Smooth muscle cell (in vitro differentiated cells): Measurements from ENCODE around the gene PAM. TPM values are rescaled to one million over a fixed set of nuclear protein-coding genes. Genes with fewer than 3 reads are reported as not detected.

Experiments used
- DNase-seq: peaks from one replicate; lab custom pipeline; 2025; ENCODE audit not compliant: unreplicated experiment; lab: John Stamatoyannopoulos, UW
- H2AFZ ChIP-seq: fragments of 200-600 bp; sonication (generic); 2 replicates; pipeline ENCODE4 v1.6.0; 2016; ENCODE audit warnings: antibody characterized with exemption, low read depth, mild to moderate bottlenecking
- H3F3A ChIP-seq: fragments of 200-600 bp; sonication (generic); 2 replicates; pipeline ENCODE4 v1.6.0; 2017; ENCODE audit warnings: antibody characterized with exemption, low read depth
- H3K27ac ChIP-seq: fragments of 200-600 bp; sonication (generic); 2 replicates; pipeline ENCODE4 v1.5.1; 2016; ENCODE audit warnings: low read depth, mild to moderate bottlenecking
- H3K27me3 ChIP-seq: fragments of 200-600 bp; sonication (generic); 2 replicates; pipeline ENCODE4 v1.6.1; 2016; ENCODE audit warnings: low read depth, mild to moderate bottlenecking
- H3K36me3 ChIP-seq: fragments of 200-600 bp; sonication (generic); 2 replicates; pipeline ENCODE4 v1.5.1; 2016; ENCODE audit warnings: low read depth
- H3K4me1 ChIP-seq: fragments of 200-600 bp; sonication (generic); 2 replicates; pipeline ENCODE4 v1.5.1; 2016; ENCODE audit warnings: low read depth
- H3K4me2 ChIP-seq: fragments of 200-600 bp; sonication (generic); 2 replicates; pipeline ENCODE4 v1.6.0; 2016; ENCODE audit warnings: mild to moderate bottlenecking
- H3K4me3 ChIP-seq: fragments of 200-600 bp; sonication (generic); 2 replicates; pipeline ENCODE4 v1.5.1; 2016; ENCODE audit warnings: mild to moderate bottlenecking
- H3K79me2 ChIP-seq: fragments of 200-600 bp; sonication (generic); 2 replicates; pipeline ENCODE4 v1.6.0; 2016; ENCODE audit warnings: low read depth, mild to moderate bottlenecking
- H3K9ac ChIP-seq: fragments of 200-600 bp; sonication (generic); 2 replicates; pipeline ENCODE4 v1.6.0; 2016; ENCODE audit warnings: low read depth
- H3K9me3 ChIP-seq: fragments of 200-600 bp; sonication (generic); replicated peaks from 2 replicates; pipeline ENCODE4 v1.5.1; 2016; ENCODE audit warnings: low read depth
- H4K20me1 ChIP-seq: fragments of 200-600 bp; sonication (generic); 2 replicates; pipeline ENCODE4 v1.6.0; 2016; ENCODE audit warnings: low read depth
- CTCF ChIP-seq: fragments of 200-600 bp; sonication (generic); IDR thresholded peaks from 2 replicates; pipeline ENCODE4 v1.5.1; 2017; ENCODE audit warnings: borderline replicate concordance, mild to moderate bottlenecking, antibody characterized with exemption; ENCODE audit not compliant: insufficient read depth, poor library complexity, severe bottlenecking
- WGBS: methylation state at CpG from one replicate; pipeline ENCODE4 v1.1.7; 2016; ENCODE audit warnings: low lambda C conversion rate; 5-methylcytosine and 5-hydroxymethylcytosine counted together
- polyA plus RNA-seq: library from polyadenylated mRNA; unstranded; fragments of >200 nt; fragmentation: Nextera tagmentation; extraction: Ambion mirVana; gene quantifications from 2 replicates; pipeline ENCODE4 v1.2.1, GENCODE V29; 2016
- total RNA-seq: library from RNA; depleted of rRNA; stranded (reverse); fragments of >200 nt; gene quantifications from 2 replicates; pipeline ENCODE4 v1.2.3, GENCODE V29; 2014

PAM gene
- total and polyA plus RNA-seq, 2 experiments from 2014 or later = 117 to 155 TPM

- Histone ChIP-seq H3K9ac (no peak overlapping the region), H3K4me1 (peaks cover 21% of the 10 kb centered on the region), H3K27ac (no peak overlapping the region), H4K20me1 (peaks cover 65% of the 10 kb centered on the region), H3K79me2 (peaks cover 13% of the 10 kb centered on the region), H3K36me3 (no peaks in the 10 kb centered on the region), H3K4me3 (no peak overlapping the region), H3F3A (no peaks in the 10 kb centered on the region), H2AFZ (no peak overlapping the region), H3K4me2 (no peak overlapping the region), H3K27me3 (no peaks in the 10 kb centered on the region), H3K9me3 (no peaks in the 10 kb centered on the region)
- TF ChIP-seq CTCF = no peak
- no peak for DNase-seq
Measured at GRCh38 chr5:102790748-102791147, 35.6 kb downstream of the PAM start.

DNA sequence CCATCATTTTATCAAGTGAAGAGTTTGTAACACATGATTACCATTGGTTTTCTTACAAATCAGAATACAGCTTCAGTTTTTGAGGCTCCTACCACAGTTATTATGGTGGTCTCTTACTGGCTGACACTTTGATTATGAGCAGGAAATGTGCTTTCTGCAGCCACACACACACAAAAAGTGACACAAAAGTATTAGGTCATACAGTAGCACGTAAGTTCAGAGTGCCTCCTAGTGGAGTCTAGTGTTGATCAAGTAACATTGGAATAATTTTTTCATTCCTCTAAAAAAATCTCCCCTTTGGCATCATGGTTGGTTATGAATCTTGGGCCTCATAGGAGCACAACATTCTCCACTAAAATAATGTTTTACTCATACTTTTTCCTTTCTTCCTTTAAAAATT lies 37.6 kb downstream of the PAM start:
- Histone ChIP-seq H3K79me2 (peaks cover 13% of the 10 kb centered on the region), H3K27me3 (no peaks in the 10 kb centered on the region), H2AFZ (no peak overlapping the region), H3F3A (no peaks in the 10 kb centered on the region), H3K36me3 (no peaks in the 10 kb centered on the region), H3K27ac (no peak overlapping the region), H3K4me2 (no peak overlapping the region), H3K4me1 (peaks cover 21% of the 10 kb centered on the region), H3K9ac (no peak overlapping the region), H4K20me1 (peaks cover 70% of the 10 kb centered on the region), H3K4me3 (no peak overlapping the region), H3K9me3 (no peaks in the 10 kb centered on the region)
- WGBS = 69% methylated on average over 1 of the region's 1 CpG
- no peak for TF ChIP-seq CTCF
- DNase-seq = no peak

DNA sequence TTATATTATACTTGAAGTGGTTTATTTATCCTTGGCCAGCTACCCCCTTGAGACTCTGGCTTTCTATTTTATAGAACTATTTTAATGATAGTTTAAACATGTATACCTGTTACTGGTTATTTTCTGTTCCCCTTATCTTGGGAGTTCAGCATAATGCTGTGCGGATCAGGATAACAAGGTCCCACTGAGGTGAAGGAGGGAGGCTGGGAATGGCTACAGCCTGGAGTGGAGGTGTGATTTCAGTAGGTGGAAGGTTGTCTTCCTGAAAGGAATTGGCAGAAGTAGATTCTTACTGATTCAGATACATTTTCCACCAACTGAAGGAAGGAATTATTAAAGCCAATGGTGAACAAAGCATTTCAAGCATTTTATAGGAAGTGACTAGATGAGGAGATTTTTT lies 38.9 kb downstream of the PAM start:
- Histone ChIP-seq H3F3A (no peaks in the 10 kb centered on the region), H3K9me3 (no peaks in the 10 kb centered on the region), H3K27ac (no peak overlapping the region), H3K4me2 (no peak overlapping the region), H3K9ac (no peak overlapping the region), H3K4me1 (peaks cover 21% of the 10 kb centered on the region), H3K4me3 (no peak overlapping the region), H3K79me2 (peaks cover 4% of the 10 kb centered on the region), H3K27me3 (no peaks in the 10 kb centered on the region), H2AFZ (no peak overlapping the region), H4K20me1 (peaks cover 64% of the 10 kb centered on the region), H3K36me3 (no peaks in the 10 kb centered on the region)
- WGBS = 100% methylated on average over 1 of the region's 1 CpG
- no peak for DNase-seq
- no peak for TF ChIP-seq CTCF

- no peak for TF ChIP-seq CTCF
- H3K27ac ChIP-seq = no peak overlapping the region
- H3K36me3 ChIP-seq = no peaks in the 10 kb centered on the region
- no peak overlapping the region for H3K4me3 ChIP-seq
- no peak for DNase-seq
- no peak overlapping the region for H3K9ac ChIP-seq
- no peak overlapping the region for H3K4me2 ChIP-seq
- no peaks in the 10 kb centered on the region for H3K79me2 ChIP-seq
- peaks cover 21% of the 10 kb centered on the region for H3K4me1 ChIP-seq
- H2AFZ ChIP-seq = no peak overlapping the region
- no peaks in the 10 kb centered on the region for H3K9me3 ChIP-seq
- H3F3A ChIP-seq = no peaks in the 10 kb centered on the region
- 72% methylated on average over 3 of the region's 3 CpGs for WGBS
- no peaks in the 10 kb centered on the region for H3K27me3 ChIP-seq
- peaks cover 57% of the 10 kb centered on the region for H4K20me1 ChIP-seq
Measured at GRCh38 chr5:102794677-102795331, 39.7 kb downstream of the PAM start.
